Skin of body (tissue), 2 donors: ENCODE measurements around the gene ORM2. TPM values are rescaled to one million over a fixed set of nuclear protein-coding genes. Genes with fewer than 3 reads are reported as not detected.

Experiments
- DNase-seq: peaks from one replicate; lab custom pipeline; 2025; lab: John Stamatoyannopoulos, UW
- total RNA-seq: library from RNA; depleted of rRNA; stranded (reverse); fragments of >200 nt; gene quantifications from one replicate; pipeline ENCODE4 v1.2.3, GENCODE V29; 2014

The ORM2 gene
- total RNA-seq, 1 donor from 2014 or later, result 0.79 TPM

- DNase-seq, result no peak
Measured at GRCh38 chr9:114369216-114370130, 39.8 kb downstream of the ORM2 start.

- no peak for DNase-seq
Measured at GRCh38 chr9:114370251-114370967, 40.7 kb downstream of the ORM2 start.

GRCh38 chr9:114370968-114371320, 41.3 kb downstream of the ORM2 start:
- no peak for DNase-seq

GRCh38 chr9:114371343-114371944, 41.8 kb downstream of the ORM2 start:
- DNase-seq, result no peak

- DNase-seq, result no peak
Measured at GRCh38 chr9:114371973-114372917, 42.6 kb downstream of the ORM2 start.

GRCh38 chr9:114372921-114373448, 43.3 kb downstream of the ORM2 start:
- no peak for DNase-seq

GRCh38 chr9:114373960-114374730, 44.5 kb downstream of the ORM2 start:
- no peak for DNase-seq

GRCh38 chr9:114374936-114375335, 45.3 kb downstream of the ORM2 start:
- no peak for DNase-seq

- DNase-seq, result no peak
Measured at GRCh38 chr9:114375386-114376175, 45.9 kb downstream of the ORM2 start.

GRCh38 chr9:114376586-114377445, 47.1 kb downstream of the ORM2 start:
- no peak for DNase-seq

GRCh38 chr9:114378016-114378415, 48.3 kb downstream of the ORM2 start:
- no peak for DNase-seq

GRCh38 chr9:114378883-114379282, 49.2 kb downstream of the ORM2 start:
- DNase-seq, result no peak

Other genes with a start within 250 kb of the ORM2 start
- gene KIF12, start 230.6 kb upstream of the ORM2 start, total RNA-seq, result 2.3 TPM
- gene COL27A1, start 174.3 kb upstream of the ORM2 start, total RNA-seq, result 31.1 TPM
- 4.8 TPM for gene ORM1, start 6.8 kb upstream of the ORM2 start, total RNA-seq
- gene AKNA, start 58.1 kb downstream of the ORM2 start, total RNA-seq, result 12.8 TPM
- gene WHRN, start 175.6 kb downstream of the ORM2 start, total RNA-seq, result 2.0 TPM